ENCODE data around the gene AKR7A3. TPM values are rescaled to one million over a fixed set of nuclear protein-coding genes. Genes with fewer than 3 reads are reported as not detected.

AKR7A3 gene
- total and polyA plus RNA-seq, 10 of the 15 experiments (the other 5 are each of a cell fraction or from before 2014, with no cell fraction given) = 0.10 to 1.1 (median 0.25) TPM; not detected in 2

DNA sequence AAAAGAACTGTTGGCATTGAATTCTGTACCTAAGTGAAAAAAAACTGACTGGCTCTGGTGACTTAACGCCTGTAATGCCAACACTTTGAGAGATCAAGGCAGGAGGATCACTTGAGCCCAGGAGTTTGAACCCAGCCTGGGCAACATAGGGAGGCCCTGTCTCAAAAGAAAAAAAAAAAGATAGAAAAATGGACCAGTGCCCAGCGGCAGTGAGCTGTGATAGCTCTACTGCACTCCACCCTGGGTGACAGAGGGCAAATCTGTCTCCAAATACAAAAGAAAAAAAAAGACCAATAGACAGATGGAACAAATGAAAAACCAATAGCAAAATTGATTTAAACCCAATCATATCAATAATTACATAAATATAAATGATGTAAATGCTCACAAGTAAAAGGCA lies 674 bp upstream of the AKR7A3 start (continued):
- no peak for TF ChIP-seq HDAC6 (IDR thresholded peaks at IDR 0.05; ENCODE audit: unreplicated experiment)
- TF ChIP-seq, protein P1, sequence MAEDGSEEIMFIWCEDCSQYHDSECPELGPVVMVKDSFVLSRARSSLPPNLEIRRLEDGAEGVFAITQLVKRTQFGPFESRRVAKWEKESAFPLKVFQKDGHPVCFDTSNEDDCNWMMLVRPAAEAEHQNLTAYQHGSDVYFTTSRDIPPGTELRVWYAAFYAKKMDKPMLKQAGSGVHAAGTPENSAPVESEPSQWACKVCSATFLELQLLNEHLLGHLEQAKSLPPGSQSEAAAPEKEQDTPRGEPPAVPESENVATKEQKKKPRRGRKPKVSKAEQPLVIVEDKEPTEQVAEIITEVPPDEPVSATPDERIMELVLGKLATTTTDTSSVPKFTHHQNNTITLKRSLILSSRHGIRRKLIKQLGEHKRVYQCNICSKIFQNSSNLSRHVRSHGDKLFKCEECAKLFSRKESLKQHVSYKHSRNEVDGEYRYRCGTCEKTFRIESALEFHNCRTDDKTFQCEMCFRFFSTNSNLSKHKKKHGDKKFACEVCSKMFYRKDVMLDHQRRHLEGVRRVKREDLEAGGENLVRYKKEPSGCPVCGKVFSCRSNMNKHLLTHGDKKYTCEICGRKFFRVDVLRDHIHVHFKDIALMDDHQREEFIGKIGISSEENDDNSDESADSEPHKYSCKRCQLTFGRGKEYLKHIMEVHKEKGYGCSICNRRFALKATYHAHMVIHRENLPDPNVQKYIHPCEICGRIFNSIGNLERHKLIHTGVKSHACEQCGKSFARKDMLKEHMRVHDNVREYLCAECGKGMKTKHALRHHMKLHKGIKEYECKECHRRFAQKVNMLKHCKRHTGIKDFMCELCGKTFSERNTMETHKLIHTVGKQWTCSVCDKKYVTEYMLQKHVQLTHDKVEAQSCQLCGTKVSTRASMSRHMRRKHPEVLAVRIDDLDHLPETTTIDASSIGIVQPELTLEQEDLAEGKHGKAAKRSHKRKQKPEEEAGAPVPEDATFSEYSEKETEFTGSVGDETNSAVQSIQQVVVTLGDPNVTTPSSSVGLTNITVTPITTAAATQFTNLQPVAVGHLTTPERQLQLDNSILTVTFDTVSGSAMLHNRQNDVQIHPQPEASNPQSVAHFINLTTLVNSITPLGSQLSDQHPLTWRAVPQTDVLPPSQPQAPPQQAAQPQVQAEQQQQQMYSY (CRISPR knock-in tag; IDR thresholded peaks at IDR 0.05) = no peak
- TF ChIP-seq, protein P2, sequence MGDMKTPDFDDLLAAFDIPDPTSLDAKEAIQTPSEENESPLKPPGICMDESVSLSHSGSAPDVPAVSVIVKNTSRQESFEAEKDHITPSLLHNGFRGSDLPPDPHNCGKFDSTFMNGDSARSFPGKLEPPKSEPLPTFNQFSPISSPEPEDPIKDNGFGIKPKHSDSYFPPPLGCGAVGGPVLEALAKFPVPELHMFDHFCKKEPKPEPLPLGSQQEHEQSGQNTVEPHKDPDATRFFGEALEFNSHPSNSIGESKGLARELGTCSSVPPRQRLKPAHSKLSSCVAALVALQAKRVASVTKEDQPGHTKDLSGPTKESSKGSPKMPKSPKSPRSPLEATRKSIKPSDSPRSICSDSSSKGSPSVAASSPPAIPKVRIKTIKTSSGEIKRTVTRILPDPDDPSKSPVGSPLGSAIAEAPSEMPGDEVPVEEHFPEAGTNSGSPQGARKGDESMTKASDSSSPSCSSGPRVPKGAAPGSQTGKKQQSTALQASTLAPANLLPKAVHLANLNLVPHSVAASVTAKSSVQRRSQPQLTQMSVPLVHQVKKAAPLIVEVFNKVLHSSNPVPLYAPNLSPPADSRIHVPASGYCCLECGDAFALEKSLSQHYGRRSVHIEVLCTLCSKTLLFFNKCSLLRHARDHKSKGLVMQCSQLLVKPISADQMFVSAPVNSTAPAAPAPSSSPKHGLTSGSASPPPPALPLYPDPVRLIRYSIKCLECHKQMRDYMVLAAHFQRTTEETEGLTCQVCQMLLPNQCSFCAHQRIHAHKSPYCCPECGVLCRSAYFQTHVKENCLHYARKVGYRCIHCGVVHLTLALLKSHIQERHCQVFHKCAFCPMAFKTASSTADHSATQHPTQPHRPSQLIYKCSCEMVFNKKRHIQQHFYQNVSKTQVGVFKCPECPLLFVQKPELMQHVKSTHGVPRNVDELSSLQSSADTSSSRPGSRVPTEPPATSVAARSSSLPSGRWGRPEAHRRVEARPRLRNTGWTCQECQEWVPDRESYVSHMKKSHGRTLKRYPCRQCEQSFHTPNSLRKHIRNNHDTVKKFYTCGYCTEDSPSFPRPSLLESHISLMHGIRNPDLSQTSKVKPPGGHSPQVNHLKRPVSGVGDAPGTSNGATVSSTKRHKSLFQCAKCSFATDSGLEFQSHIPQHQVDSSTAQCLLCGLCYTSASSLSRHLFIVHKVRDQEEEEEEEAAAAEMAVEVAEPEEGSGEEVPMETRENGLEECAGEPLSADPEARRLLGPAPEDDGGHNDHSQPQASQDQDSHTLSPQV (IDR thresholded peaks at IDR 0.05) = no peak
- no peak for TF ChIP-seq CHD1 (IDR thresholded peaks at IDR 0.05; ENCODE audit: low read depth, low read length)

Measured in GM12878 (cell line).